ENCODE measurements around the gene SV2A. TPM values are rescaled to one million over a fixed set of nuclear protein-coding genes. Genes with fewer than 3 reads are reported as not detected.
"Not testable (repeated sequence)": the region's sequence is repeated elsewhere in the genome, so short reads cannot be mapped to it uniquely, and the experiment has no call there.

The SV2A gene
- total and polyA plus RNA-seq, 7 donors, result 0.13 to 0.48 (median 0.17) TPM

DNA sequence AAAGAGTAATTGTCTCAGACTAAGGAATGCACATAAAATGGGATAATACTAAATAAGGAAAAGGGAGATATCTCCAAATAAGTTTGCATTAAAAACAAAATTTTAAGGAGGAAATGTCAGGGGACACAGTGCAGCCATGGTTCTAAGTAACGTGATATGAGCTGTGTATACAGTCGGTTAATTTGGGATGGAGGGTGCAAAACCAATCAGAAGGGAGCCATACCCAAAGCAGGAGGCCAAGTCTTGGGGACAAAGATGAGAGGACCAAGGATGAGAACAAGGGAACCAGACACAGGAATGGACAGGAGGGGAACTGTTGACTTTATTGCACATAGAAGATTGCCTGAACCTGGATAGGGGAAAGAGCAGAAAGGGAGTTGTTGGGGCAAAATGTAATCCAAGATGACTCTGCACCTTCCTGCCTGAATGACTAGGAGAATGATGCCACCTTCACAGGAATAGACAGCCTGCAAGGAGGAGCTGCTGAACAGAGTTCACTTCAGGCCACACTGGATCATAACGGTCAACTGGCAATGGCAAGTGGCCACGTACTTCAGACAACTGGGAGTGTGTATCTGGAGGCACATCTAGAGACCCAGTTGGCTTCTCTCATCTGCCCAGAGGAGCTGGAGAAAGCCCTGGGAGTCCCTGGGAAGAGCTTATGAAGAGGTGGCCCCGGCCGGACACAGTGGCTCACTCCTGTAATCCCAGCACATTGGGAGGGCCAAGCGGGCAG is 40.3 kb downstream of the SV2A start:
- Histone ChIP-seq H3K36me3 (ENCODE audit: insufficient read depth in 1 of 2, low read depth in 1 of 2) (no peaks in the 10 kb centered on the region), H3K4me3 (peak overlapping the region; percentile 11), H3K27me3 (ENCODE audit: insufficient read depth in 3 of 3, low read length in 2 of 3) (no peaks in the 10 kb centered on the region), H3K4me1 (peaks cover 13% of the 10 kb centered on the region), H3K9me3 (no peaks in the 10 kb centered on the region), H3K27ac (peak overlapping the region; percentile 78)
- TF ChIP-seq CTCF (IDR thresholded peaks at IDR 0.05), result no peak
- intact Hi-C loops (cut with DNase I), result no loop called here
- 49 to 73% (median 58%) methylated on average over 7 of the region's 7 CpGs for WGBS, 3 donors
- DNase-seq (peak in 1 of 2 donors; percentile 62), ATAC-seq (peak; percentile 71 to 96 (median 92))

GRCh38 chr1:149873060-149873459 is 44.6 kb downstream of the SV2A start:
- H3K9me3 ChIP-seq; H3K27ac ChIP-seq; H3K36me3 ChIP-seq (ENCODE audit: insufficient read depth in 1 of 2, low read depth in 1 of 2); H3K4me3 ChIP-seq; DNase-seq; ATAC-seq; intact Hi-C loops (cut with DNase I); H3K27me3 ChIP-seq (ENCODE audit: insufficient read depth in 3 of 3, low read length in 2 of 3): not testable (repeated sequence)
- no CpG with 5 or more reads among the region's 4 CpGs for WGBS, 3 donors
- H3K4me1 ChIP-seq, result peaks cover 11% of the 10 kb centered on the region

DNA sequence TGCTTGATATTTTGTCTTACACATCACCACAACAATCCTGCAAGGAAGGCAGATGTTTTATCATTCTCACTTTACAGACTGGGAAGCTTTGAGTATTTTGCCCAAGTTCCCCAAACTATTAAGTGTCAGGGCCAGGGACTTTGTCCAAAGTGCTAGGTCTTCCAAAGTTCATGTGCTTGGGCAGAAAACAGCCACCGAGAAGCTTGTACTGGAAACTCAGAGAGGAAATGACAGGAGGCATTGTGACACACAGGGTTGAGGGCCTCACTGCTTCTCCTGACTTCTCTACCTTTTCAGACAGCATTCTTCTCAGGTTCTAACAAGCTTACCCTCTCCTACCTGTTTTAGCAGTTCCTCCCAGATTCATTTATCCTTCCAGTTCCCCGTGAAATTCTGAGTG is 50.8 kb downstream of the SV2A start:
- H3K4me1 ChIP-seq; H3K9me3 ChIP-seq; H3K27ac ChIP-seq; H3K27me3 ChIP-seq (ENCODE audit: insufficient read depth in 3 of 3, low read length in 2 of 3); H3K4me3 ChIP-seq; DNase-seq; H3K36me3 ChIP-seq (ENCODE audit: insufficient read depth in 1 of 2, low read depth in 1 of 2); intact Hi-C loops (cut with DNase I): not testable (repeated sequence)
- WGBS, 3 donors, result no CpG with 5 or more reads among the region's 2 CpGs
- peak in 2 of 4 donors; percentile 23 to 29 for ATAC-seq

DNA sequence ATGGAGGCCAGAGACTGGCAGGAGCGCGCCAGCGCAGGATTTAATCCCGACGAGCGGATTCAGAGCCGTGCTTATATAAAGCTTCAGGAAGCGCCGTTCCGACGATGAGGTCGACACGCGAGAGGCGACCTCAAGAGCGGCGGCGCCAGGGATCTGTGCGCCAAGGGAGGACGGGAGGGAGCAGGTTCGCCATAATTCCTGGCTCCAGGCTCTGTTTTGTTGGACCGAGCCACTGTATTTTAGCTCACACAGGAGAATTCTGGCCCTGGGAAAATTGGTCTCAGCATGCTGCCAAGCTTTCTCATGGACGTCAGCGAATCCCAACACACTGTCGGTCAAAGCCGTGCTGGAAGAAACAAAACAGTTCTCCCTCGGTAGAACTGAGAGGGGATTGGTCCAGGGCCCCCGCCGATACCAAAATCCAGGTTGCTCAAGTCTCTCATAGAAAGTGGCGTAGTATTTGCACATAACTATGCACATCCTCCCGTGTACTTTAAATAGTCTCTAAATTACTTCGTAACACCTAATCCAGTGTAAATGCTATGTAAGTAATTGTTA is 56.1 kb downstream of the SV2A start:
- DNase-seq; H3K9me3 ChIP-seq; H3K27me3 ChIP-seq (ENCODE audit: insufficient read depth in 3 of 3, low read length in 2 of 3); H3K4me3 ChIP-seq; H3K4me1 ChIP-seq; H3K36me3 ChIP-seq (ENCODE audit: insufficient read depth in 1 of 2, low read depth in 1 of 2); H3K27ac ChIP-seq; intact Hi-C loops (cut with DNase I): not testable (repeated sequence)
- no CpG with 5 or more reads among the region's 32 CpGs for WGBS, 3 donors
- peak; percentile 46 to 63 (median 54) for ATAC-seq

GRCh38 chr1:149860684-149861496 is 56.8 kb downstream of the SV2A start:
- WGBS, 3 donors, result no CpG with 5 or more reads among the region's 55 CpGs

GRCh38 chr1:149860271-149860670 is 57.4 kb downstream of the SV2A start:
- intact Hi-C loops (cut with DNase I); H3K4me1 ChIP-seq; H3K4me3 ChIP-seq; H3K27ac ChIP-seq; H3K36me3 ChIP-seq (ENCODE audit: insufficient read depth in 1 of 2, low read depth in 1 of 2); H3K27me3 ChIP-seq (ENCODE audit: insufficient read depth in 3 of 3, low read length in 2 of 3); DNase-seq; H3K9me3 ChIP-seq: not testable (repeated sequence)
- no CpG with 5 or more reads among the region's 15 CpGs for WGBS, 3 donors
- peak in 1 of 4 donors; percentile 6 for ATAC-seq

More at GRCh38 chr1:149860684-149861496, 56.8 kb downstream of the SV2A start:
- H3K9me3 ChIP-seq; H3K4me1 ChIP-seq; H3K36me3 ChIP-seq (ENCODE audit: insufficient read depth in 1 of 2, low read depth in 1 of 2); H3K4me3 ChIP-seq; DNase-seq; H3K27ac ChIP-seq; intact Hi-C loops (cut with DNase I); H3K27me3 ChIP-seq (ENCODE audit: insufficient read depth in 3 of 3, low read length in 2 of 3): not testable (repeated sequence)
- ATAC-seq, result peak; percentile 86 to 89 (median 88)

Other genes starting within 250 kb of the SV2A start
- 1 to 10 TPM in 3 of 4 donors, under 1 TPM in 1; 0.75 to 7.4 (median 1.3) TPM for gene FCGR1A, start 135.2 kb downstream of the SV2A start, total RNA-seq
- 1 to 10 TPM in 2 of 3 donors, under 1 TPM in 1; 0.25 to 1.6 (median 1.3) TPM for gene FCGR1A, start 135.2 kb downstream of the SV2A start, polyA plus RNA-seq
- 10 to 100 TPM; 13.9 to 18.1 (median 15.8) TPM for gene BOLA1, start 18.3 kb downstream of the SV2A start, total RNA-seq
- 10 to 100 TPM; 24.0 to 45.3 (median 32.1) TPM for gene BOLA1, start 18.3 kb downstream of the SV2A start, polyA plus RNA-seq
- gene SF3B4, start 10.0 kb upstream of the SV2A start, total RNA-seq, result 10 to 100 TPM; 13.0 to 26.9 (median 21.9) TPM
- gene SF3B4, start 10.0 kb upstream of the SV2A start, polyA plus RNA-seq, result 10 to 100 TPM; 13.9 to 28.9 (median 16.7) TPM
- 1 to 10 TPM; 1.0 to 3.0 (median 1.8) TPM for gene MTMR11, start 19.0 kb upstream of the SV2A start, total RNA-seq
- gene MTMR11, start 19.0 kb upstream of the SV2A start, polyA plus RNA-seq, result 1 to 10 TPM in 1 of 3 donors, under 1 TPM in 2; 0.78 to 1.7 (median 0.80) TPM
- gene OTUD7B, start 92.9 kb upstream of the SV2A start, total RNA-seq, result 10 to 100 TPM; 47.4 to 62.0 (median 59.4) TPM
- 10 to 100 TPM in 1 of 3 donors, 1 to 10 TPM in 2; 6.8 to 29.6 (median 9.8) TPM for gene OTUD7B, start 92.9 kb upstream of the SV2A start, polyA plus RNA-seq
- gene VPS45, start 149.9 kb upstream of the SV2A start, total RNA-seq, result 10 to 100 TPM; 18.7 to 25.5 (median 19.2) TPM
- gene VPS45, start 149.9 kb upstream of the SV2A start, polyA plus RNA-seq, result 10 to 100 TPM; 13.0 to 36.0 (median 15.0) TPM
- gene PLEKHO1, start 232.1 kb upstream of the SV2A start, total RNA-seq, result 10 to 100 TPM; 37.7 to 68.7 (median 41.9) TPM
- gene PLEKHO1, start 232.1 kb upstream of the SV2A start, polyA plus RNA-seq, result 100 to 1,000 TPM in 1 of 3 donors, 10 to 100 TPM in 2; 71.4 to 119 (median 84.9) TPM